Glomerular endothelial cell (primary cell): Measurements from ENCODE around the gene KCTD17. TPM values are rescaled to one million over a fixed set of nuclear protein-coding genes. Genes with fewer than 3 reads are reported as not detected.
"Not testable (repeated sequence)": the region's sequence is repeated elsewhere in the genome, so short reads cannot be mapped to it uniquely, and the experiment has no call there.

Experiments used
- DNase-seq: peaks from one replicate; pipeline ENCODE4 v3.0.0-alpha.2; 2011; ENCODE audit warnings: low read depth, low spot score; ENCODE audit errors: extremely low read depth
- total RNA-seq: library from RNA; depleted of rRNA; stranded (reverse); fragments of >200 nt; gene quantifications from 2 replicates; pipeline ENCODE4 v1.2.3, GENCODE V29; 2015

Gene KCTD17
- total RNA-seq, 1 donor from 2014 or later: 35.1 TPM

- no peak for DNase-seq
These were observed 6.4 kb downstream of the KCTD17 start for GRCh38 chr22:37057796-37058510.

GRCh38 chr22:37058917-37059701 is 7.6 kb downstream of the KCTD17 start:
- no peak for DNase-seq

GRCh38 chr22:37059876-37060449 is 8.4 kb downstream of the KCTD17 start:
- no peak for DNase-seq

- no peak for DNase-seq
These were observed 9.5 kb downstream of the KCTD17 start for GRCh38 chr22:37060801-37061610.

DNA sequence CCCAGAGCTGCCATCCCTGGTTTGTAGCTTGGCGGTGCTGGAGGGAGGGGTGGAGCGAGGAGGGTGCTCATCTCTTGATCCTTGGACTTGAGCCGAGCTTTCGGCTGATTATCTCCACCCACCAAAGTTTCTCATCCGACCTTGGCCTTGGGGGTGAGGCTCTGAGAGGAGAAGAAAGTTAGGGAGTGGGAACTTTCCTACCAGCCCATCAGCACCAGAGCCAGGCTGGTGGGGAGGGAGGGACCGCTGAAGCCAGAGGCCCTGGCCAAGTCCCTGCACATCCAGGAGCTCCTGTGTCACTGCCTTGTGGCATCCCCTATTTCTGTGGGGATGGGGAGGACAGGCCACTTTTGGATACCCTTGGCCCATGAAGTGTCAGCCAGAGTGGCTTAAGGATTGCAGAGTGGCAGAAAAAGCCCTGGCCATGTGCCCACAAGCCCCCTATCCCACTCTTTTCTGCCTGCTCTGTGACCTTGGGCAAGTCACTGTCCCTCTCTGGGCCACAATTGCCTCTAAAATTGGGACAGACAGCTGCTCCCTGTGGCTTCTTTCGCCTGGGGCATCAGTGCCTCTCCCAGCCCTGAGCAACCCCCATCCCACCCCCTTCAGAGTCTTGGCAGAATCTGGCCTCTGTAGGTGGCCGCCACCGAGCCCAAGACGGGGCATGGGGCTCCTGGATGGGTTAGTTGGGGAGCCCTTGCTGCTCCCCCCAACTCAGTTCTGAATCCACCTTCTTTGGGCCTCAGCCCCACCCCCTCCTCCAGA is 10.3 kb downstream of the KCTD17 start:
- no peak for DNase-seq

- DNase-seq: no peak
These were observed 10.8 kb downstream of the KCTD17 start for GRCh38 chr22:37062376-37062675.

DNA sequence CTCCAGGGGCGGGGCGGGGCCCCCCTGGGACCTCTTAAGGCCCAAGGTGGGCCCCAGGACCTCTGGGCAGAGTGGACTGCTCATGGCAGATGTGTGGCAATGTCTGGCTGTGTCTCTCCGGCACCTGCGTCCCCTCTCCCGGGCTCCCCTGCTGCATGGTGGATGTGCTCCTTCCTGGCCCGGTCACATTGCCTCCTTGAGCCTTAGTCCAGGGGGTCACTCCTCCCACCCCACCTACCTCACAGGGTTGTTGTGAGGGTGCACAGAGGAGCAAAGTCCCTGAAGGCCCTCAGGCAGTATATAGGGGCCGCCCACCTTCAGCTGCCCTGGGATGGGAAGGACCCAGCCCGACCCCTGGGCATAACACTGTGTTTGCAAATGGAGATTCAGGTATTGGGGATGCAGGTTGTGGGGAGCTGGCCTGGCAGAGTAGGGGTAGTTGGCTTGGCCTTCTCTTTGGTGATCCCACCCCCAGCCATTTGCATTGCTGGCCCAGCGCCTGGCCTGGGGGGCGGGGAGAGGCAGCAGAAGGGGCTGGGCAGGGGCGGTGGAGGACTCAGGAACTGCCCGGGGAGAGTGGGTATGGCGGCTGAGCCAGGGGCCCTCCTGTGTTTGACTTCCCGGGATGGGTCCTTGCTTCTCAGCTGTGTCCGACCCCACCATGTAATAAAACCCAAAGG is 11.3 kb downstream of the KCTD17 start:
- DNase-seq: no peak

- no peak for DNase-seq
These were observed 12.2 kb downstream of the KCTD17 start for GRCh38 chr22:37063431-37064420.

DNA sequence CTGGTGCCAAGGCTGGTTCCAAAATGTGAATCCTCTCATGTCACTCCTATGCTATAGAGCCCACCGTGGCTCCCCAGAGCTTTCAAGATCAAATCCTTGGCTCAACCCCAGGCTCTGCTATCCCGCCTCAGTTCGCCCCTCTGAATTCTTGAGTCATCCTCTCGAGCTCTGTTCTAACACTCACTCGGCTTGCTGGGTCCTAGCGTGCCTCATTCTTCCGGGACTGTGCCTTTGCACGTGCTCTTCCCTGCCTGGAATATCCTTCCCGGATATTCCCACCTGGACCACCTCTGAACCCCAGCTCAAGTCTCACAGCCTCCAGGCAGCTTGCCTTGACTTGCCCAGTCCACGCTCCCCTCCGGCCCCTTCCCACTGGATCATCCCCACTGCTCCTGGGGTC is 13.0 kb downstream of the KCTD17 start:
- no peak for DNase-seq

- no peak for DNase-seq
These were observed 13.6 kb downstream of the KCTD17 start for GRCh38 chr22:37065180-37065579.

DNA sequence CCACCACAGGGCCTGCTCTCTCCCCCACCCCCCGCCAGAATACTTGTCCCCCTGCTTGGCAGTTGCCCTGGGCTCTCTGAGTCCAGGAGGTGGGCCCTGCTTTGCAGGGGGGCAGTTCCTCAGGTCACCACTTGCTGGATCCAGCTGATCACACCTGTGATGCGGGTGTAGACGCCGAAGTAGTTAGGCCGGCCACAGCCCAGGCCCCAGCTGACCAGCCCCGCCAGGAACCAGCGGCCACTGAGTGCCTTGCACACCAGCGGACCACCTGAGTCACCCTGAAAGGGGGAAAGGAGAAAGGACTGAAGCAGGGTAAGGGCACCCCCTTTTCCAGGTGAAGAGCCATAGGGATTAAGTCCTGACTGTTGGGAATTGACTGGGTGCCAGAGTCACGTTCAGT is 14.4 kb downstream of the KCTD17 start:
- no peak for DNase-seq

- no peak for DNase-seq
These were observed 15.9 kb downstream of the KCTD17 start for GRCh38 chr22:37067428-37067827.

GRCh38 chr22:37068859-37069258 is 17.3 kb downstream of the KCTD17 start:
- no peak for DNase-seq

DNA sequence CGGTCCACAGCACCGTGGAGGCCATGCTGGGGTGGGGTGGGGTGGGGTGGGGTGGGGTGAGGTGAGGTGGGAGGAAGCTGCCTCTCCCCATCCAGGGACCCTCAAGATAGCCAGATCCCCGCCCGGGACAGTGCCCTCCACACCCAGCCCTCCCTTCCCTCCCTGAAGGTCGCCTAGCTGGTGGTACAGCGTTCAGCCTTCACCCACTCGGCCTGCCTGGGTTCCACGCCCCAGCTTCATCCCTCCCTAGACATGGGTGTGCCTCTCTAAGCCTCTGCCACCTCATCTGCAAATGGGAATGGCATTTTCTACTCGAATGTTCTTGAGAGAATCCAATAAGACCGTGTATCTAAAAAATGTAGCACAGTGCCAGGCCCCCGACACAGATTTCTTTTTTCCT is 17.8 kb downstream of the KCTD17 start:
- no peak for DNase-seq

DNA sequence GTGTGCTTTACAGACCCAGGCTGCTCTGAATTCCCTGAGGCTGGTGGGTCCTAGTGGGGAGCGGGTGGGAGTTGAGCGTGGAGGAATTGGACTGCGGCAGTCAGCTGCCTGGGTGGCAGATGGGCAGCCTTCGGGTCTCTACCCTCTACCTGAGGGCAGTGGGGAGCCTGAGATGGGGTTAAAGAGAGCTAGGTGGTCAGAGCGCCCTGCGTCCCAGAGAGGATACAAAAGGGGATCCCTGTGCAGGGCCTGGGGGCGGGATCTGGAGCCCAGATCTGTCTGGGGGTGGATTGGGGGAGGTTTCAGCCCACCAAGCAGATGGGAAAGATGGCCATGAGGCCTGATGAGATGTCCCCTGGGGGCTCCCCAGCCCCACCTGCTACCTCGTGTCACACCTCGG is 18.2 kb downstream of the KCTD17 start:
- DNase-seq: no peak

GRCh38 chr22:37070334-37070733 is 18.8 kb downstream of the KCTD17 start:
- no peak for DNase-seq

DNA sequence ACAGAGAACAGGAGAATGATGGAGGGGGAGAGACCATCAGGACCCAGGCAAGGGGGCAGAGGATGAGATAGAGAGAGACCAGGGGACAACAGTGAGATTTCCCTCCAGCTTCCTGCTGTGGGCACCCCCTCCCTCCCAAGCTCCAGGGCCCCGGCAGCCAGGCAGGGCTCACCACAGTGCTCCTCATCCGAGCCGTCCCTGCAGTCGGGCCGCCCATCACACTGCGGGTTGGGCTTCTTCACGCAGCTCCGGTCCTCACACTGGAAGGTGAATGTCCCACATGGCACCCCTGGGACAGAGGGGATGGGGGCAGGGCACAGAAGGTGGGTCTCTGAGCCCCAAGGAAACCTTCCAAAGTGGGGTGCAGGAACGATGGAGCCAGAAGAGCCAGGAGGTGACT is 19.2 kb downstream of the KCTD17 start:
- no peak for DNase-seq

- DNase-seq: not testable (repeated sequence)
These were observed 20.5 kb downstream of the KCTD17 start for GRCh38 chr22:37071850-37072592.
